CD14-positive monocyte (primary cell): ENCODE data around the gene DEPDC5. TPM values are rescaled to one million over a fixed set of nuclear protein-coding genes. Genes with fewer than 3 reads are reported as not detected.

Experiments
- DNase-seq, 3 donors: peaks; one replicate each; pipeline ENCODE4 v3.0.0-alpha.2; 2011 to 2022
- H2AFZ ChIP-seq: 2 replicates; pipeline ENCODE4 v1.6.0; 2012; ENCODE audit warnings: mild to moderate bottlenecking, low read depth, low read length, inconsistent platforms; ENCODE audit not compliant: insufficient read depth, poor library complexity, severe bottlenecking
- H3K27ac ChIP-seq, 2 donors: 1 replicate in 1 of 2; 2 replicates in 1 of 2; pipeline ENCODE4 v1.5.1; 2012 to 2013; ENCODE audit warnings: low read length in 2 of 2, control low read depth in 1 of 2, inconsistent platforms in 1 of 2, low read depth in 1 of 2, mild to moderate bottlenecking in 1 of 2
- H3K27me3 ChIP-seq, 2 donors: one replicate each; pipeline versions ENCODE4 v1.6.0 to v1.6.1; 2011 to 2013; ENCODE audit warnings: low read length in 2 of 2; ENCODE audit not compliant: control insufficient read depth in 2 of 2, insufficient read depth in 2 of 2
- H3K36me3 ChIP-seq, 2 donors: replicated peaks in 1 of 2; 1 replicate in 1 of 2; 2 replicates in 1 of 2; pipeline versions ENCODE4 v1.5.1 to v1.6.1; 2012 to 2013; ENCODE audit warnings: low read length in 2 of 2, control low read depth in 1 of 2, inconsistent platforms in 1 of 2, mild to moderate bottlenecking in 1 of 2; ENCODE audit not compliant: insufficient read depth in 2 of 2, control insufficient read depth in 1 of 2
- H3K4me1 ChIP-seq, 2 donors: 1 replicate in 1 of 2; 2 replicates in 1 of 2; pipeline versions ENCODE4 v1.5.1 to v1.6.1; 2012 to 2013; ENCODE audit warnings: low read length in 2 of 2, control low read depth in 1 of 2, inconsistent platforms in 1 of 2, mild to moderate bottlenecking in 1 of 2, moderate library complexity in 1 of 2; ENCODE audit not compliant: insufficient read depth in 2 of 2, control insufficient read depth in 1 of 2
- H3K4me2 ChIP-seq: replicated peaks from 2 replicates; pipeline ENCODE3; 2012; ENCODE audit warnings: low read length, moderate library complexity, mild to moderate bottlenecking; ENCODE audit not compliant: poor library complexity, severe bottlenecking; ENCODE audit errors: extremely low read depth
- H3K4me3 ChIP-seq, 3 experiments: fragments of 200-600 bp in 1 of 3; sonication (generic) in 1 of 3; replicated peaks in 1 of 3; 1 replicate in 2 of 3; 2 replicates in 1 of 3; pipeline ENCODE4 v1.5.1; 2011 to 2013; ENCODE audit warnings: low read length in 3 of 3, mild to moderate bottlenecking in 3 of 3, control low read depth in 2 of 3, low read depth in 2 of 3, inconsistent platforms in 1 of 3, moderate library complexity in 1 of 3
- H3K79me2 ChIP-seq: 2 replicates; pipeline ENCODE4 v1.6.0; 2012; ENCODE audit warnings: mild to moderate bottlenecking, control low read depth, inconsistent platforms, low read length, moderate library complexity; ENCODE audit not compliant: insufficient read depth
- H3K9ac ChIP-seq: 2 replicates; pipeline ENCODE4 v1.6.0; 2017; ENCODE audit warnings: low read length, mild to moderate bottlenecking; ENCODE audit not compliant: insufficient read depth, poor library complexity, severe bottlenecking
- H3K9me3 ChIP-seq, 2 donors: replicated peaks in 1 of 2; 1 replicate in 1 of 2; 2 replicates in 1 of 2; pipeline versions ENCODE4 v1.5.1 to v1.6.1; 2012 to 2013; ENCODE audit warnings: low read length in 2 of 2, control low read depth in 1 of 2; ENCODE audit not compliant: control insufficient read depth in 1 of 2, insufficient read depth in 1 of 2
- H4K20me1 ChIP-seq: 2 replicates; pipeline ENCODE4 v1.6.0; 2012; ENCODE audit warnings: mild to moderate bottlenecking, low read length, control low read depth, moderate library complexity; ENCODE audit not compliant: insufficient read depth
- H3K27ac Mint-ChIP-seq, 7 donors: one replicate each; pipeline ENCODE4 v1.8.0; 2020; ENCODE audit warnings: mild to moderate bottlenecking in 7 of 7, mixed read lengths in 7 of 7, moderate library complexity in 6 of 7, inconsistent platforms in 2 of 7
- H3K27me3 Mint-ChIP-seq, 3 donors: one replicate each; pipeline ENCODE4 v1.8.0; 2021 to 2022; ENCODE audit warnings: low read depth in 3 of 3, mild to moderate bottlenecking in 3 of 3, mixed read lengths in 3 of 3, moderate library complexity in 3 of 3, inconsistent platforms in 1 of 3
- H3K36me3 Mint-ChIP-seq, 2 donors: one replicate each; pipeline ENCODE4 v1.8.0; 2020; ENCODE audit warnings: mixed read lengths in 2 of 2, inconsistent platforms in 1 of 2, mild to moderate bottlenecking in 1 of 2
- H3K4me1 Mint-ChIP-seq: one replicate; pipeline ENCODE4 v1.8.0; 2020; ENCODE audit warnings: mild to moderate bottlenecking, mixed read lengths
- H3K4me3 Mint-ChIP-seq, 2 donors: one replicate each; pipeline ENCODE4 v1.8.0; 2020; ENCODE audit warnings: mild to moderate bottlenecking in 2 of 2, mixed read lengths in 2 of 2, moderate library complexity in 1 of 2
- H3K9me3 Mint-ChIP-seq, 7 donors: one replicate each; pipeline ENCODE4 v1.8.0; 2020 to 2022; ENCODE audit warnings: mixed read lengths in 7 of 7, mild to moderate bottlenecking in 6 of 7, moderate library complexity in 6 of 7, inconsistent platforms in 2 of 7
- WGBS: methylation state at CpG from one replicate; pipeline ENCODE4 v1.1.5; 2013; ENCODE audit warnings: missing lambda C conversion rate; ENCODE audit not compliant: insufficient coverage; 5-methylcytosine and 5-hydroxymethylcytosine counted together
- intact Hi-C, 2 donors: fragments of 100-400 bp; cut with micrococcal nuclease; formaldehyde crosslinking; loops; one replicate each; pipeline versions ENCODE4 v1.15.0 to v1.15.1; 2023
- polyA plus RNA-seq, 3 donors: library from polyadenylated mRNA; depleted of rRNA in 1 of 3; unstranded in 2 of 3; stranded (reverse) in 1 of 3; fragments of 300-500 nt in 2 of 3; fragments of >200 nt in 1 of 3; fragmentation: Illumina TruSeq in 2 of 3; gene quantifications; 1 replicate in 2 of 3; 2 replicates in 1 of 3; pipeline ENCODE4 v1.2.3, GENCODE V29; 2012 to 2021
- TF ChIP-seq, protein P1 (sequence below): fragments of 200-600 bp; IDR thresholded peaks from one replicate; pipeline ENCODE4 v1.8.0; 2022; ENCODE audit warnings: antibody characterized with exemption, mild to moderate bottlenecking

DEPDC5 gene
- polyA plus RNA-seq, 3 donors, result 2.2 to 19.5 (median 4.1) TPM

DNA sequence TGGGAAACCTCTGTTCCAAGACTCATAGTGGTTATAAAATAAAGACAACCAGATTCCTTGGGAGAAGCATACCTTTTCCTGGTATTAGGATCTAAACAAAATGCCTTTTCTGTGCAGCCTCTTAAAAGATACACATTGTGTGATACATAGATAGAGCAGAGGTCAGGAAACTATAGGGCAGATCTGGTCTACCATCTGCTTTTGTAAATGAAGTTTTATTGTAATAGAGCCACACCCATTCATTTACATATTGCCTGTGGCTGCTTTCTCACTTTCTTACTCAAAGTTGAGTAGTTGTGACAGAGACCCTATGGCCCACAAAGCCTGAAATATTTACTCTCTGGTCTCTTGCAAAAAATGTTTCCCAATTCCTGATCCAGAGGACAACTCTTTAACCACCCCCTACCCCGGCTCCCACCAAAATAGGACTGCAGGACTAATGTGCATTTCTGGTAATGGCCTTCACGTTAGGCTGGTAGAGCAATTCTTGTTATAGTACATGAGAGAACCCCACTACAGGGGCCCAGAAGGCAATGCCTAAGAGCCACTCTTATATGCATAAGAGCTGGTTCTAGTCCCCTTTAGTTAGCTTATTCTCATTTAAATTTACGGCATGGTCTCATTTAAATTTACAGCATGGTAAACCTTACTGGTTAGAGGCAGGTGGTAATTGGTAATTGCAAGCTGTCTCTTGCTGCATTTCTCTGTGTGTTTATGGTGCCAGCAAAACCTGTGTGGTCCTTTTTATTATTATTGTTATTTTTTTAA, 113.8 kb downstream of the DEPDC5 start:
- no peak overlapping the region for H3K9ac ChIP-seq
- H4K20me1 ChIP-seq, result no peaks in the 10 kb centered on the region
- Mint-ChIP-seq H3K9me3 (no peaks in the 10 kb centered on the region), H3K27me3 (peaks cover 0 to 3% (median 2%) of the 10 kb centered on the region in 3 donors), H3K4me1 (peaks cover 27% of the 10 kb centered on the region), H3K27ac (no peak overlapping the region), H3K4me3 (no peak overlapping the region), H3K36me3 (peaks cover 60 to 78% of the 10 kb centered on the region in 2 donors)
- H3K36me3 ChIP-seq, result peaks cover 26 to 76% of the 10 kb centered on the region in 2 donors
- H3K4me3 ChIP-seq, result no peak overlapping the region
- intact Hi-C loops, result no loop called here
- no peaks in the 10 kb centered on the region for H3K79me2 ChIP-seq
- H3K9me3 ChIP-seq, result no peaks in the 10 kb centered on the region
- no CpG with 5 or more reads among the region's 3 CpGs for WGBS
- no peaks in the 10 kb centered on the region for H3K27me3 ChIP-seq
- H3K4me1 ChIP-seq, result peaks cover 16 to 19% of the 10 kb centered on the region in 2 donors
- H3K27ac ChIP-seq, result no peak overlapping the region
- no peak for DNase-seq
- no peak overlapping the region for H2AFZ ChIP-seq
- no peak overlapping the region for H3K4me2 ChIP-seq
- TF ChIP-seq, protein P1, sequence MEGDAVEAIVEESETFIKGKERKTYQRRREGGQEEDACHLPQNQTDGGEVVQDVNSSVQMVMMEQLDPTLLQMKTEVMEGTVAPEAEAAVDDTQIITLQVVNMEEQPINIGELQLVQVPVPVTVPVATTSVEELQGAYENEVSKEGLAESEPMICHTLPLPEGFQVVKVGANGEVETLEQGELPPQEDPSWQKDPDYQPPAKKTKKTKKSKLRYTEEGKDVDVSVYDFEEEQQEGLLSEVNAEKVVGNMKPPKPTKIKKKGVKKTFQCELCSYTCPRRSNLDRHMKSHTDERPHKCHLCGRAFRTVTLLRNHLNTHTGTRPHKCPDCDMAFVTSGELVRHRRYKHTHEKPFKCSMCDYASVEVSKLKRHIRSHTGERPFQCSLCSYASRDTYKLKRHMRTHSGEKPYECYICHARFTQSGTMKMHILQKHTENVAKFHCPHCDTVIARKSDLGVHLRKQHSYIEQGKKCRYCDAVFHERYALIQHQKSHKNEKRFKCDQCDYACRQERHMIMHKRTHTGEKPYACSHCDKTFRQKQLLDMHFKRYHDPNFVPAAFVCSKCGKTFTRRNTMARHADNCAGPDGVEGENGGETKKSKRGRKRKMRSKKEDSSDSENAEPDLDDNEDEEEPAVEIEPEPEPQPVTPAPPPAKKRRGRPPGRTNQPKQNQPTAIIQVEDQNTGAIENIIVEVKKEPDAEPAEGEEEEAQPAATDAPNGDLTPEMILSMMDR, result no peak

DNA sequence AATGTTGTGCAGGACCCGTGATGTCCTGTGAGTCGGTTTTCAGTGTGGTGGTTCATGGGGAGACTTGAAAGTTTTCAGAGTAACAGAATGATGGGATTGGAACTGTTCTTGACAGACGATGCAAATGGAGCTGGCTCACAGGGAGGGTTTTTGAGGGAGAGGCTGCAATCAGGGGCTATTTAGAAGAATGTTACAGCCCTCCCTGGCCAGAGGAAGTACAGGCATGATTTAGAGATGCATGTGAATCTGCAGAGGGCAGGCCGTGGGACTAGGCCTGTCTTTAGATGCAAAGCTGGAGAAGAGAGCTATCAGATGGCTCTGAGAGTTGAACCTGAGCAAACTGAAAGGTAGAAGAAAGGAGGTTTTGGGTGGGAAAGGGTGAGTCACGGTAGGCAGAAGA, 115.9 kb downstream of the DEPDC5 start:
- Histone ChIP-seq H2AFZ (no peak overlapping the region), H3K4me2 (no peak overlapping the region), H3K27ac (no peak overlapping the region), H3K9me3 (no peaks in the 10 kb centered on the region), H3K4me1 (peaks cover 16 to 19% of the 10 kb centered on the region in 2 donors), H3K9ac (no peak overlapping the region), H3K36me3 (peaks cover 30 to 88% of the 10 kb centered on the region in 2 donors), H3K4me3 (no peak overlapping the region), H3K27me3 (no peaks in the 10 kb centered on the region), H3K79me2 (no peaks in the 10 kb centered on the region), H4K20me1 (no peaks in the 10 kb centered on the region)
- Mint-ChIP-seq H3K36me3 (peaks cover 67 to 80% of the 10 kb centered on the region in 2 donors), H3K4me1 (peaks cover 27% of the 10 kb centered on the region), H3K27me3 (peaks cover 0 to 3% (median 2%) of the 10 kb centered on the region in 3 donors), H3K27ac (peak overlapping the region in 6 of 7 donors; percentile 0 to 44 (median 18)), H3K9me3 (no peaks in the 10 kb centered on the region), H3K4me3 (no peak overlapping the region)
- WGBS, result 96% methylated on average over 4 of the region's 5 CpGs
- no peak for DNase-seq
- intact Hi-C loops, result no loop called here
- TF ChIP-seq, protein P1, result no peak
